ENCODE data around the gene PSMA4.
"Not testable (repeated sequence)": the region's sequence is repeated elsewhere in the genome, so short reads cannot be mapped to it uniquely, and the experiment has no call there.

The PSMA4 gene

DNA sequence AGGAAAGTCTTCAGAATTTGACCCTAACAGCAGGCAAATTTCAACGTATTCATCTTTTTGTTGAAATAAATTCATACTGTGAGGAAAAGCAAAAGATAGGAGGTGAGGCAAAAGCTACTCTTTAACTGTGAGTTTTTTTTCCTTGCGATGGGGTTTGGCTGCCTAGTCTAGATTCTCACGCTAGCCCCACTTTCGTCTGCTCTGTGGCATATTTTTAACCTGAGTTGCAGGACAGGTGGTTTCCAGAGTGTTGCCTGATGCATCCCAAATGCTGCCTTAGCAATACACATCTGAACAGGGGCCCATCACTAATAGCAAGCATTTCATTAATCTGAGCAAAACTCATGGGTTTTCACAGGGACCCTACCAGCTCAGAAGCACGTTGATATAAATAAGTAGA, 11.7 kb downstream of the PSMA4 start:
- DNase-seq (ENCODE audit: low read depth): no peak

DNA sequence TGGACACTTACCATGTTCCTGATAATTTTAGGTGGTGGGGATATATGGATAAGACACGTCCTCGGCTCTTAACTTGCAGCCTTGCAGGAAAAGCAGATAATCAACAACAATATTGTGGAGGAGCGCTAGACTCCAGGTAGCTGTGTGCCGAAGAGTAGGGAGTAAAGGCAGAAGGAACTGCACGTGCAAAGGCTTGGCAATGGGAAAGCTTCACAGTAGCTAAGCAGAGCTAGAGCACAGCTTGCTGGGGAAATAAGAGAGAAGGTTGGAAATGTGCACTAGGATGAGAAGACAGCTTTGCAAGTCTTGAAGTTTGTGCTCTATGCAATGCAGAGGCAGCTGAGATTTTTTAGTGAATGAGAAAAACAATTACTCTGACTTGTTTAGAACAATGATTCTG, 12.4 kb downstream of the PSMA4 start:
- no peak for DNase-seq (ENCODE audit: low read depth)

DNA sequence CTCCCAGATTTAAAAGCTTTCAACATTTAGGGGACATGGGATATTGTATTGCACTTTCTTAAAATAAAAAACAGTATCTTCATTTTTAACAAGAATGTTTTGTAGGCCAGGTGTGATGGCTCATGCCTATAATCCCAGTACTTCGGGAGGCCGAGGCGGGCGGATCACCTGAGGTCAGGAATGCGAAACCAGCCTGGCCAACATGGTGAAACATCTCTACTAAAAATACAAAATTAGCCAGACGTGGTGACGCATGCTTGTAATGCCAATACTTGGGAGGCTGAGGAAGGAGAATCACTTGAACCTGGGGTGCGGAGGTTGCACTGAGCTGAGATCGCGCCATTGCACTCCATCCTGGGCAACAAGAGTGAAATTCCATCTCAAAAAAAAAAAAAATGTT, 20.0 kb downstream of the PSMA4 start:
- not testable (repeated sequence) for DNase-seq (ENCODE audit: low read depth)

- DNase-seq (ENCODE audit: low read depth): no peak
Observed at GRCh38 chr15:78561490-78561889, 21.2 kb downstream of the PSMA4 start.

- DNase-seq (ENCODE audit: low read depth): no peak
Observed at GRCh38 chr15:78563092-78563491, 22.8 kb downstream of the PSMA4 start.

DNA sequence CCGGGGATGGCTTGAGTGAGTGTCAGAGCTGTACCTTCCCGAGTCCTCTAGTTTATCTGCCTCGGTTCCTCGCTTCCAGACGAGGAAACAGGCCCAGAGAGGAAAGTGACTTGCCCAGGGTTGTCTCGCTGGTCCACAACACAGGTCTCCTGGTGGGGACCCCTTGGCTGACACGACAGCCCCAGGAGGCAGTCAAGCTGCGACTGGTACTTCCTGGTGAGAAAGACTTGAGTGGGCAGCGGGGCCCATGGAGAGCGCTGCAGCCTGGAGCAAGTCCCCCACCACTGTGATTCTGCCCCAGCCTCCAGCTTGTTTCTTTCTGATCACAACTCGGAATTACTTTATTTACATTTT, 24.5 kb downstream of the PSMA4 start:
- DNase-seq (ENCODE audit: low read depth): no peak

- DNase-seq (ENCODE audit: low read depth): peak; percentile 59
Observed at GRCh38 chr15:78565097-78565950, 25.1 kb downstream of the PSMA4 start, which contains the start of gene CHRNA5. Gene CHRNA5 (plus strand): TSS chr15:78565520. CDS start chr15:78565720, 200 bp downstream.

DNA sequence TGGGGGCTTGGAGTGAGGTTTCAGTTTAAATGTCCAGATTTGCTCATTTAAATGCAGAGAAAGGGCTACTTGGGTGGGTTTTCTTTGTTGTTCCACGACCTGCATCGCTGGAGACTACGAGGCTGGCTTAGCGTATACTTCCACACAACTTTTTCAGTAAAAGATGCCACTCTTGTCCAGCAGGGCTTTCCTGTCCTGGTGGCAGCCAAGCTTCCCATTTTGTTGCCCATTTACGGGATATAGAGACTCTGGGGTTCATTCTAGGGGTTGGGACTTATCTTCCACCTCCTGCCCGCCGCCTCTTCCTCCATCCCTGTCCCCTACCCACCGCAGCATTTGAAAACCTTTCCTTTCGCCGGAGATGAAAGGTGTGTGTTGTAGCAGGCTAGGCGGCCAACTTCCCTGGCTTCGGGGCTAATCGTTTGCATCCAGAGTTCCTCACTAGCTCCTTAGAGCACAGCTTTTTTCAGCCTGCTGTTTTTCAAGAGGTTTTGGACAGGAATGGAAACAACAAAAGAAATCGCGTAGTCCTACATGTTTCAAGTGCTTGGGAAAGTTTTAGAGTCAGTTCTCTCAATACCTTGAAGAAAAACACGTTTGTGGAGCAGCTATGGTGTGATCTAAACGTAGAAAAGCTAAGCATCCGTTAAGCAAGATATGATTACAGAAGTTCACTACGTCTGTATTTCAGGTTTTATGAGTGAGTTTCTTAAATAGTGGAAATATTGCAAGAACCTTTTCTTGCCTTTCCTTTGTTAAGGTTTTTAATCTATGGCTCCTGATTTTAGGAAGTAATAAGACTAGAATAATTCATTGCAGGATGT, 25.9 kb downstream of the PSMA4 start:
- no peak for DNase-seq (ENCODE audit: low read depth)

GRCh38 chr15:78567531-78567930, 27.3 kb downstream of the PSMA4 start:
- no peak for DNase-seq (ENCODE audit: low read depth)

GRCh38 chr15:78570710-78571109, 30.5 kb downstream of the PSMA4 start:
- DNase-seq (ENCODE audit: low read depth): no peak

DNA sequence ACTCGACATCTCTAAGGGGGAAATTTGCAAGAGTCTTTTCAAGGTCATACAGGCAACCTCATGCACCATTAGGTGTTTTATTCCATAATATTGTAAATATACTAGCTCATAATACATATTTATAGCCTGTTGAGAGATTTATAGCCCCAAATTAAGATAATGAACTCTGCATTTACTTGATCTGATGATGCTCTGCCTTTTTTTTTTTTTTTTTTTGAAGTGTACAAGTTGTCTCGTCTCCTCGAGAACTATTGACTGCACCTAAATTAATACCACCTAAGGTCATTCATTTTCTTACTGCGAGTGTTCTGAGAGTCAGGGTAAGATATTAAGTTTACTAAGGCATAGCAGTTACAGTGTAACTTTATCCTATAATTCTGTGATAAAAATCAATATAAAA, 31.1 kb downstream of the PSMA4 start:
- DNase-seq (ENCODE audit: low read depth): no peak

DNA sequence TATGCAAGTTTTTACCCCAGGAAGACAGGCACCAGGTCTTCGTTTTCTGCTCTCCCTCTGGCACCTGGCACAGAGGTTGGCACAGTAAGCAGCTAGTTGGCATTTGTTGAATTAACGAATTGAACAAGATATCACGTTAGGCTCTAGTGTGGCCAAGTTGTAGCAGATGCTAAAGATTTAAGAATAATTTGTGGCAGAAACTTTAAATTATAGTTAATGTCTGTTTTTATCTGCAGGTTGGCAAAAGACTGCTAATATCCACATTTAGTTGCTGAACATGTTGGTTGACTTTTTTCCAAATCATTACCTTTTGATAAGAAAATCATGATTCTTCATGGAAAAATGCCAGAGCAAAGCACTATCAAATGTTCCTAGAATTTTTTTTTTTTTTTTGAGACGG, 33.2 kb downstream of the PSMA4 start:
- no peak for DNase-seq (ENCODE audit: low read depth)

DNA sequence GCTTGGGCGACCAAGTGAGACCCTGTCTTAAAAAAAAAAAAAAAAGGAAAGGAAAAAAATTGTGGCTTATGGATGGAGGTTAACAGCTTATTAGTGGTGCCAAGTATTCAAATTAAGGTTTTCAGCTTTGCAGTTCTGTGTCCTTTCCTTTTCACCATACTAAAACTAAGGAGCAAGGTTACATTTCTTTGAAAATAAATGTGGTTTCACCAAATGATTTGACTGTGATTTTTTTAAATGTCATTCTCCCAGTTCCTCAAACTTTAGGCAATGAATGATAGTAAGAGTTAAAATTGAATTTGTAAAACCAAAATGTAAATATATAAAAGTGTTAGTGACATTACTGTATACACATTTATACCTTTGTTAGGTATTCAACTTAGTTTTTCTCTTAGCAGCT, 34.7 kb downstream of the PSMA4 start:
- DNase-seq (ENCODE audit: low read depth): no peak

DNA sequence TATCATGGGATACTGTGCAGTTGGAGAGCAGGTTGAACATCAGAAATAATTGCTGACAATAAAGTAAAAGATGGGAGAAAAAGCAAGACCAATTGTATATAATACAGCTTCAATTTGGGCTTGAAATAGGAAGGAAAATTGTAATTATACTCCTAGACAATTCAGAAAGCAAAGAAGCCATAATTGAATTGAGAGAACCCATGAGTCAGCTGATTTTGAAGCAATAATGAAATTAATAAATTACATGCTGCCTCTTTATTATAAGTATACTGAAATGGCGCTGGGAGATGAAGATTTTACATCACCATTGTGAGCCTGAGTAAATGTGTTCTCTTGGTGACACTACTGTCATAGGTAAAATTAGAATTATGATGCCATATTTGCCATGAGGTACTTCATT, 57.3 kb downstream of the PSMA4 start:
- DNase-seq (ENCODE audit: low read depth): no peak

DNA sequence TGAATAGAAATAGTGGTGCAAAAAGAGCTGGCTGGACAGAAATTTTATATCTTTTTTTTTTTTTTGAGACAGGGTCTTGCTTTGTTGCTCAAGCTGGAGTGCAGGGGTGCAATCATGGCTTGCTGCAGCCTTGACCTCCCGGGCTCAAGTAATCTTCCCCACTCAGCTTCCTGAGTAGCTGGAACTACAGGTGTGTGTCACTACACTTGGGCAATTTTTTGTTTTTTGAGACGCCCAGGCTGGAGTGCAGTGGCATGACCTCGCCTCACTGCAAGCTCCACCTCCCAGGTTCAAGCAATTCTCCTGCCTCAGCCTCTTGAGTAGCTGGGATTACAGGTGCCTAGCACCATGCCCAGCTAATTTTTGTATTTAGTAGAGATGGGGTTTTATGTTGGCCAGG, 58.1 kb downstream of the PSMA4 start:
- no peak for DNase-seq (ENCODE audit: low read depth)

GRCh38 chr15:78599189-78599588, 58.9 kb downstream of the PSMA4 start:
- no peak for DNase-seq (ENCODE audit: low read depth)
